Measurements from ENCODE around the gene SCPEP1.
A peak's percentile ranks its signal among the peaks of the same experiment; 100 is the strongest.

Gene SCPEP1

DNA sequence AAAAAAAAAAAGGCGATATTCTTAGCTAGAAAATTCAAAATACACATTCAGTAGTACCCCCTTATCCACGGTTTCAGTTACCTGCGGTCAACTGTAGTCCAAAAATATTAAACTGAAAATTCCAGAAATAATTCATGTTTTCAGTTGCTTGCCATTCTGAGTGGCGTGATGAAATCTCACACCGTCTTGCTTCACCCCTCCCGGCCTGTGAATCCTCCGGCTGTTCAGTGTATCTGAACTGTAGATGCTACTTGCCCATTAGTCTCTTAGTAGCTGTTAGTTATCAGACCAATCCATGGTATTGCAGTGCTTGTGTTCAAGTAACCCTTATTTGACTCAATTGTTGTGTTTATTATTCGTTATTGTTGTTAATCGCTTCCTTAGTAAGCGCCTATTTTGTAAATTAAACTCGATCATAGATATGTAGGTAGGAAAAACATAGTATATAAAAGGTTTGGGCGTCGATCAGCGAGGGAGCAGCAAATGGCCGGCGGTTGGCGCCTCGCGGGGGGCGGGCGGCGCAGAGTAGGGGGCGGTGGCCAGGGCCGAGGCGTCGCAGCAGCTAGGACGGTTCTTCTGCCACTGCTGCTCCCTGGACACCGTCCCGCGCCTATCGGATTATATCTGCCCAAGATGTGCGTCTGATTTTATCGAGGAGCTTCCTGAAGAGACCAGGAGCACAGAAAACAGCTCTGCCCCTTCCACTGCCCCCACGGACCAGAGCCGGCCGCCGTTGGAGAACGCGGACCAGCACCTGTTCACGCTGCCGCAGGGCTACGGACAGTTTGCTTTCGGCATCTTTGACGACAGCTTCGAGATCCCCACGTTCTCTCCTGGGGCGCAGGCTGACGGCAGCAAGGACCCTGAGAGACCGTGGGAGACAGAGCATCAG is 67.3 kb downstream of the SCPEP1 start:
- no peak for DNase-seq

DNA sequence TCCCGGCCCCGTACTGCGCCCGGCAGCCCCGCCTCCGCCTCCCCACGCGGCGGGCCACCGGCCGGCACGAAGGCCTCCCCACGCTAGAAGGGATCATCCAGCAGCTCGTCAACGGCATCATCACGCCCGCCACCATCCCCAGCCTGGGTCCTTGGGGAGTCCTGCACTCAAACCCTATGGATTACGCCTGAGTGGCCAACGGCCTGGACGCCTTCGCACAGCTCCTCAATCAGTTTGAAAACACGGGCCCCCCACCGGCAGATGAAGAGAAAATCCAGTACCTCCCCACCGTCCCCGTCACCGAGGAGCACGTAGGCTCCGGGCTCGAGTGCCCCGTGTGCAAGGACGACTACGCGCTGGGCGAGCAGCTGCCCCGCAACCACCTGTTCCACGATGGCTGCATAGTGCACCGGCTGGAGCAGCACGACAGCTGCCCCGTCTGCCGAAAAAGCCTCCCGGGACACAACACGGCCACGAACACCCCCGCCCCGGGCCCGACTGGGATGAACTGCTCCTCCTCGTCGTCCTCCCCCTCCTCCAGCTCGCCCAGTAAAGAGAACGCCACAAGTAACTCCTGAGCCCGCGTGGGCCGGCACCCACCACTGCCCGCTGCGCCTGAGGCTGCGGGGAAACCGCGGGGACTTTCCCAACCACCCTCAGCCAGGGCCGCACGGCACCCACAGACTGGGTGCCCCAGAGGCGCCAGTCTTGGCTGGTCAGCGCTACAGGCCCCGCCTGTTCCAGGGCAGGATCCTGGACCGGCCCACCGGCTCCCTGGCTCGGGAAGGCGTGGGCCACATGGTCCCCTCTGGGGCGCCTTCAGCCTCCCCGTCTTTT is 68.2 kb downstream of the SCPEP1 start:
- DNase-seq = peak; percentile 31

DNA sequence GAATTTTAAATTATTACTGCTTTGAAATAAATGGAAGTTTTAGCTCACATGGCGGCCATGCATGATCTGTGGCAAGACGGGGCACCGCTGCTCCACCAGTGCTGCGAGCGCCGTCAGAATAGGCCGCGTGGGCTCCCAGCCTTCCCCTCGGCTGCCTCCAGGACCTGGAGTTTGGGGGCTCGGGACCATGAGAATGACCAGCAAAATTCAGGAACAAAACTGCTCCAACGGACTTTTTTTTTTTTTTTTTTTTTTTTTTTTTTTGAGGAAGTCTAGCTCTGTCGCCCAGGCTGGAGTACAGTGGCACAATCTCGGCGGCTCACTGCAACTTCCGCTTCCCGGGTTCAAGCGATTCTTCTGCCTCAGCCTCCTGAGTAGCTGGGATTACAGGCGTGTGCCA is 68.8 kb downstream of the SCPEP1 start:
- DNase-seq = no peak

DNA sequence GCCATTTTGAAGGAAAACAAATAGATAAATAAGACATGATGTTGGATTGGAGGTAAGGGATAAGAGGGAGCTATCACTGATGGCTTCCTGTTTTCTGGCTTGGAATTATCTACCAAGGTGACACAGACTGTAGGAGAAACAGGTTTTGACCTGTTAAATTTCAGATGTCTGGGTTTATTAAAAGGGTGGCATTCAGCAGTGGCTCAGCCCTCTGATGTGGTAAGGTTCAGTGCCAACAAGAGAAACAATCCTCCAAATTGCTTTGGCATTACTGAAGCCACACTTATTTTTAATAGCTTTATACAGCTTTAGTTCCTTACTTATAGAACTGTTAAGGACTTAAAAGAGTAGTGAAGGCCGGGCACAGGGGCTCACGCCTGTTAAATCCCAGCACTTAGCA is 70.2 kb downstream of the SCPEP1 start:
- no peak for DNase-seq

DNA sequence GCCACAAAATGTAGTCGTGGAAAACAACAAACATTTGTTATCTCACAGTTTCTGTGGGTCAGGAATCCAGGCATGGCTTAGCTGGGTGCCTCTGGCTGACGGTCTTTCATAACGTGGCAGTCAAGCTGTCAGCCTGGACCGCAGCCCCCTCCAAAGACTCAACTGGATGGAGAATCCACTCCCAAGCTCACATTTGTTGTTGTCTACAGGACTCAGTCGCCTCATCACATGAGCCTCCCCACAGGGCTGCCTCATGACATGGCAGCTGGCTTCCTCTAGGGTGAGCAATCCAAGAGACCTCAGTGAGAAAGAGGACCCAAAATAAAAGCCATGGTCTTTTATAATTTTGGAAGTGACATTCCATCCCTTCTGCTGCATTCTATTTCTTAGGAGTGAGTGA is 72.4 kb downstream of the SCPEP1 start:
- DNase-seq = no peak

DNA sequence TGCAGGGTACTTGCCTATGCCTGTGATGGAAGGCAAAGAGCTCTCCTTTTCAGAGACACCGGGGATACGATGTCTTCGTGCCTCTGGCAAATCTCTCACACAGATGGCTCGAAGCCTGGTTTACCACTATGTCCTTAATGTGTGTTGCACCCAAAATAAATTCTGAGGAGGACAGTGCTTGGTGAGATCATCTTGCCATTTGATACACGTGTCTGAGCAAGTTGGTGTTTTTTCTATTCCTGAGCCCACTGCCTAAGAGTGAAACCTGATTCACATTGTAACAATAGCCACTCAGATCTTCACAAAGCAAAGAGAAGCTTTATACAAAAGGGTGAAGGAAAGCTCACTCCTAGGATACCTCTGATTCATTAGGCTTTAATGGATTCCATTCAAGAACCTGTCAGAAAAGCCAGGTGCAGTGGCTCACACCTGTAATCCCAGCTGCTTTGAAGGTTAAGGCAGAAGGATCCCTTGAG is 74.0 kb downstream of the SCPEP1 start:
- no peak for DNase-seq
